H9 (cell line): Measurements from ENCODE around the gene PDE5A. TPM values are rescaled to one million over a fixed set of nuclear protein-coding genes. Genes with fewer than 3 reads are reported as not detected.

Experiments
- DNase-seq: peaks from one replicate; pipeline ENCODE4 v3.0.0-alpha.2; 2017
- H2AFZ ChIP-seq: one replicate; pipeline ENCODE4 v1.6.1; 2013; ENCODE audit warnings: mild to moderate bottlenecking, low read length, control low read depth, moderate library complexity
- H2AK5ac ChIP-seq: 2 replicates; pipeline ENCODE4 v1.6.1; 2013; ENCODE audit warnings: low read length, control low read depth, mixed read lengths; ENCODE audit not compliant: insufficient read length
- H2BK120ac ChIP-seq: one replicate; pipeline ENCODE4 v1.6.1; 2013; ENCODE audit warnings: low read depth, mild to moderate bottlenecking, low read length, control low read depth, inconsistent platforms; ENCODE audit not compliant: poor library complexity, severe bottlenecking
- H2BK12ac ChIP-seq: 2 replicates; pipeline ENCODE4 v1.6.1; 2013; ENCODE audit warnings: low read length, control low read depth, mixed read lengths, low read depth; ENCODE audit not compliant: insufficient read length
- H2BK15ac ChIP-seq: 2 replicates; pipeline ENCODE4 v1.6.1; 2013; ENCODE audit warnings: low read depth, low read length, control low read depth
- H2BK20ac ChIP-seq: one replicate; pipeline ENCODE4 v1.6.1; 2013; ENCODE audit warnings: low read depth, mild to moderate bottlenecking, low read length, control low read depth, inconsistent platforms; ENCODE audit not compliant: poor library complexity, severe bottlenecking
- H2BK5ac ChIP-seq: 2 replicates; pipeline ENCODE4 v1.6.1; 2013; ENCODE audit warnings: low read length, control low read depth, mixed read lengths; ENCODE audit not compliant: insufficient read length
- H3K14ac ChIP-seq: 2 replicates; pipeline ENCODE4 v1.6.1; 2013; ENCODE audit warnings: low read length, control low read depth; ENCODE audit not compliant: insufficient read depth
- H3K18ac ChIP-seq: 2 replicates; pipeline ENCODE4 v1.6.1; 2013; ENCODE audit warnings: low read depth, mild to moderate bottlenecking, mixed read lengths, low read length, control low read depth; ENCODE audit not compliant: insufficient read length
- H3K23ac ChIP-seq: 2 replicates; pipeline ENCODE4 v1.6.1; 2013; ENCODE audit warnings: low read length, control low read depth, mixed read lengths, low read depth; ENCODE audit not compliant: insufficient read length
- H3K23me2 ChIP-seq: 2 replicates; pipeline ENCODE4 v1.6.1; 2013; ENCODE audit warnings: low read depth, mild to moderate bottlenecking, mixed read lengths, low read length, control low read depth; ENCODE audit not compliant: insufficient read length, poor library complexity, severe bottlenecking
- H3K27ac ChIP-seq: 2 replicates; pipeline ENCODE4 v1.5.1; 2013; ENCODE audit warnings: low read length, control low read depth, mixed read lengths, low read depth; ENCODE audit not compliant: insufficient read length
- H3K27me3 ChIP-seq: 2 replicates; pipeline ENCODE4 v1.6.1; 2013; ENCODE audit warnings: low read length, control low read depth, inconsistent platforms; ENCODE audit not compliant: insufficient read depth
- H3K4ac ChIP-seq: 2 replicates; pipeline ENCODE4 v1.6.1; 2013; ENCODE audit warnings: low read depth, mild to moderate bottlenecking, control low read depth, inconsistent platforms, low read length, moderate library complexity
- H3K4me1 ChIP-seq: 2 replicates; pipeline ENCODE4 v1.6.1; 2013; ENCODE audit warnings: low read length, control low read depth, inconsistent platforms; ENCODE audit not compliant: insufficient read depth
- H3K4me2 ChIP-seq: 2 replicates; pipeline ENCODE4 v1.6.1; 2013; ENCODE audit warnings: low read length, control low read depth, mixed read lengths; ENCODE audit not compliant: insufficient read length, insufficient read depth
- H3K56ac ChIP-seq: 2 replicates; pipeline ENCODE4 v1.6.1; 2013; ENCODE audit warnings: low read depth, mild to moderate bottlenecking, mixed read lengths, low read length, control low read depth; ENCODE audit not compliant: insufficient read length
- H3K79me1 ChIP-seq: 2 replicates; pipeline ENCODE4 v1.6.1; 2013; ENCODE audit warnings: low read depth, mild to moderate bottlenecking, moderate library complexity, low read length, control low read depth, inconsistent platforms; ENCODE audit not compliant: insufficient read depth, poor library complexity, severe bottlenecking
- H3K79me2 ChIP-seq: 2 replicates; pipeline ENCODE4 v1.6.1; 2013; ENCODE audit warnings: low read length, control low read depth, inconsistent platforms; ENCODE audit not compliant: insufficient read depth
- H3K9ac ChIP-seq: 2 replicates; pipeline ENCODE4 v1.6.1; 2013; ENCODE audit warnings: low read length, control low read depth, mixed read lengths; ENCODE audit not compliant: insufficient read length; ENCODE audit errors: extremely low read depth
- H3K9me3 ChIP-seq: one replicate; pipeline ENCODE4 v1.6.1; 2013; ENCODE audit warnings: low read depth, low read length, inconsistent platforms; ENCODE audit not compliant: control insufficient read depth
- H3T11ph ChIP-seq: one replicate; pipeline ENCODE4 v1.6.1; 2013; ENCODE audit warnings: mild to moderate bottlenecking, low read length, control low read depth, inconsistent platforms
- H4K20me1 ChIP-seq: one replicate; pipeline ENCODE4 v1.6.1; 2013; ENCODE audit not compliant: control insufficient read depth, insufficient read length, insufficient read depth
- H4K5ac ChIP-seq: 2 replicates; pipeline ENCODE4 v1.6.1; 2013; ENCODE audit warnings: low read depth, mild to moderate bottlenecking, mixed read lengths, low read length, control low read depth; ENCODE audit not compliant: insufficient read length
- H4K8ac ChIP-seq: replicated peaks from 2 replicates; pipeline ENCODE4 v1.6.1; 2013; ENCODE audit warnings: low read length, control low read depth, mixed read lengths, low read depth; ENCODE audit not compliant: insufficient read length
- H4K91ac ChIP-seq: 2 replicates; pipeline ENCODE4 v1.6.1; 2013; ENCODE audit warnings: low read depth, mild to moderate bottlenecking, moderate library complexity, mixed read lengths, low read length, control low read depth; ENCODE audit not compliant: insufficient read length
- H3K27ac Mint-ChIP-seq, 3 experiments: 2 replicates in 2 of 3; 3 replicates in 1 of 3; pipeline ENCODE4 v1.8.0; 2020 to 2021; ENCODE audit warnings: mixed read lengths in 3 of 3, mild to moderate bottlenecking in 1 of 3, moderate library complexity in 1 of 3
- H3K27me3 Mint-ChIP-seq: 2 replicates; pipeline ENCODE4 v1.8.0; 2021; ENCODE audit warnings: low read depth, mild to moderate bottlenecking, moderate library complexity, mixed read lengths
- H3K36me3 Mint-ChIP-seq, 3 experiments: 2 replicates in 2 of 3; 3 replicates in 1 of 3; pipeline ENCODE4 v1.8.0; 2020 to 2021; ENCODE audit warnings: low read depth in 3 of 3, mixed read lengths in 3 of 3; ENCODE audit not compliant: insufficient read depth in 1 of 3
- H3K4me1 Mint-ChIP-seq, 2 experiments: 2 replicates each; pipeline ENCODE4 v1.8.0; 2020; ENCODE audit warnings: mixed read lengths in 2 of 2
- H3K4me3 Mint-ChIP-seq, 2 experiments: 2 replicates in 1 of 2; 3 replicates in 1 of 2; pipeline ENCODE4 v1.8.0; 2020 to 2021; ENCODE audit warnings: mild to moderate bottlenecking in 2 of 2, mixed read lengths in 2 of 2, moderate library complexity in 1 of 2
- H3K9me3 Mint-ChIP-seq, 2 experiments: 2 replicates in 1 of 2; 3 replicates in 1 of 2; pipeline ENCODE4 v1.8.0; 2020; ENCODE audit warnings: mild to moderate bottlenecking in 2 of 2, mixed read lengths in 2 of 2, moderate library complexity in 1 of 2
- WGBS: extraction: QIAGEN DNeasy Blood & Tissue Kit; methylation state at CpG from one replicate; pipeline ENCODE4 v1.1.7; 2013; ENCODE audit warnings: missing lambda C conversion rate, low lambda C conversion rate, mixed read lengths; ENCODE audit not compliant: insufficient read length; ENCODE audit errors: extremely low coverage; 5-methylcytosine and 5-hydroxymethylcytosine counted together
- total RNA-seq: library from RNA; stranded (reverse); gene quantifications from 2 replicates; pipeline ENCODE4 v1.2.1, GENCODE V29; 2021
- TF ChIP-seq, protein P1 (sequence below): fragments of 200-600 bp; sonication (generic); conservative IDR thresholded peaks from 3 replicates; pipeline ENCODE4 v1.8.0; 2021; ENCODE audit warnings: antibody characterized with exemption, mild to moderate bottlenecking

PDE5A gene
- total RNA-seq, 1 experiment from 2014 or later = 15.7 TPM

- no peak overlapping the region for H3K9ac ChIP-seq
- no peaks in the 10 kb centered on the region for H4K20me1 ChIP-seq
- no peak overlapping the region for H3K14ac ChIP-seq
- H2BK120ac ChIP-seq = no peak overlapping the region
- no peak overlapping the region for H3K4me3 Mint-ChIP-seq
- no peaks in the 10 kb centered on the region for H3K79me1 ChIP-seq
- no peaks in the 10 kb centered on the region for H3K27me3 ChIP-seq
- H3K23ac ChIP-seq = no peak overlapping the region
- no peak overlapping the region for H3K27ac ChIP-seq
- peaks cover 50 to 64% (median 58%) of the 10 kb centered on the region in 3 experiments for H3K36me3 Mint-ChIP-seq
- TF ChIP-seq, protein P1, sequence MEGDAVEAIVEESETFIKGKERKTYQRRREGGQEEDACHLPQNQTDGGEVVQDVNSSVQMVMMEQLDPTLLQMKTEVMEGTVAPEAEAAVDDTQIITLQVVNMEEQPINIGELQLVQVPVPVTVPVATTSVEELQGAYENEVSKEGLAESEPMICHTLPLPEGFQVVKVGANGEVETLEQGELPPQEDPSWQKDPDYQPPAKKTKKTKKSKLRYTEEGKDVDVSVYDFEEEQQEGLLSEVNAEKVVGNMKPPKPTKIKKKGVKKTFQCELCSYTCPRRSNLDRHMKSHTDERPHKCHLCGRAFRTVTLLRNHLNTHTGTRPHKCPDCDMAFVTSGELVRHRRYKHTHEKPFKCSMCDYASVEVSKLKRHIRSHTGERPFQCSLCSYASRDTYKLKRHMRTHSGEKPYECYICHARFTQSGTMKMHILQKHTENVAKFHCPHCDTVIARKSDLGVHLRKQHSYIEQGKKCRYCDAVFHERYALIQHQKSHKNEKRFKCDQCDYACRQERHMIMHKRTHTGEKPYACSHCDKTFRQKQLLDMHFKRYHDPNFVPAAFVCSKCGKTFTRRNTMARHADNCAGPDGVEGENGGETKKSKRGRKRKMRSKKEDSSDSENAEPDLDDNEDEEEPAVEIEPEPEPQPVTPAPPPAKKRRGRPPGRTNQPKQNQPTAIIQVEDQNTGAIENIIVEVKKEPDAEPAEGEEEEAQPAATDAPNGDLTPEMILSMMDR = no peak
- WGBS = no CpG with 5 or more reads among the region's 2 CpGs
- no peak overlapping the region for H3T11ph ChIP-seq
- DNase-seq = no peak
- no peak overlapping the region for H2AFZ ChIP-seq
- H3K79me2 ChIP-seq = no peaks in the 10 kb centered on the region
- no peak overlapping the region for H2BK15ac ChIP-seq
- H3K4me1 ChIP-seq = no peaks in the 10 kb centered on the region
- no peak overlapping the region for H4K8ac ChIP-seq
- H3K4ac ChIP-seq = no peak overlapping the region
- H4K91ac ChIP-seq = no peak overlapping the region
- H2BK12ac ChIP-seq = no peak overlapping the region
- H3K23me2 ChIP-seq = no peaks in the 10 kb centered on the region
- no peak overlapping the region for H3K56ac ChIP-seq
- no peak overlapping the region for H4K5ac ChIP-seq
- H3K27me3 Mint-ChIP-seq = peaks cover 3% of the 10 kb centered on the region
- no peak overlapping the region for H2BK5ac ChIP-seq
- H3K18ac ChIP-seq = no peak overlapping the region
- H3K9me3 Mint-ChIP-seq = peaks cover 25 to 29% of the 10 kb centered on the region in 2 experiments
- H2AK5ac ChIP-seq = no peak overlapping the region
- peaks cover 12% of the 10 kb centered on the region for H3K9me3 ChIP-seq
- H3K4me1 Mint-ChIP-seq = no peaks in the 10 kb centered on the region
- H3K4me2 ChIP-seq = no peak overlapping the region
- no peak overlapping the region for H2BK20ac ChIP-seq
- H3K27ac Mint-ChIP-seq = no peak overlapping the region
Observed at GRCh38 chr4:119479180-119479808, 149.3 kb downstream of the PDE5A start.
